HepG2 (cell line): ENCODE data around the gene MEGF11. TPM values are rescaled to one million over a fixed set of nuclear protein-coding genes. Genes with fewer than 3 reads are reported as not detected.
A peak's percentile ranks its signal among the peaks of the same experiment; 100 is the strongest.

Experiments used
- AHDC1 ChIP-seq: sonication (generic); formaldehyde crosslinking; IDR thresholded peaks from 2 replicates; pipeline ENCODE4 v1.5.1; 2020; ENCODE audit warnings: mild to moderate bottlenecking, missing genetic modification reagents, borderline replicate concordance
- CREM ChIP-seq, 2 experiments: sonication (generic) in 1 of 2; formaldehyde crosslinking in 1 of 2; IDR thresholded peaks; 2 replicates each; pipeline versions ENCODE4 v1.4.0 to v1.6.1; 2016 to 2020; ENCODE audit warnings: antibody characterized with exemption in 1 of 2, mild to moderate bottlenecking in 1 of 2, missing genetic modification reagents in 1 of 2
- GATAD2A ChIP-seq: IDR thresholded peaks from 2 replicates; pipeline ENCODE4 v1.6.1; 2016
- KLF16 ChIP-seq, 2 experiments: sonication (generic) in 1 of 2; formaldehyde crosslinking in 1 of 2; IDR thresholded peaks; 2 replicates each; pipeline versions ENCODE4 v1.6.1 to v1.8.0; 2016 to 2023; ENCODE audit warnings: missing genetic modification reagents in 2 of 2, missing compliant biosample characterization in 1 of 2
- MEF2D ChIP-seq: sonication (generic); formaldehyde crosslinking; IDR thresholded peaks from 2 replicates; pipeline ENCODE4 v1.5.1; 2020; ENCODE audit warnings: mild to moderate bottlenecking, missing genetic modification reagents
- MEIS2 ChIP-seq: sonication (generic); formaldehyde crosslinking; IDR thresholded peaks from 2 replicates; pipeline ENCODE4 v1.9.0; 2021; ENCODE audit warnings: mild to moderate bottlenecking, missing genetic modification reagents
- NCOR1 ChIP-seq: fragments of 200-600 bp; sonication (generic); IDR thresholded peaks from 2 replicates; pipeline ENCODE4 v1.7.0; 2017; ENCODE audit warnings: antibody characterized with exemption, low read length, borderline replicate concordance
- NFATC3 ChIP-seq: sonication (generic); formaldehyde crosslinking; IDR thresholded peaks from 2 replicates; pipeline ENCODE4 v1.5.1; 2020; ENCODE audit warnings: mild to moderate bottlenecking, missing genetic modification reagents
- POGZ ChIP-seq: sonication (generic); formaldehyde crosslinking; IDR thresholded peaks from 2 replicates; pipeline ENCODE4 v1.4.0; 2020; ENCODE audit warnings: mild to moderate bottlenecking, missing genetic modification reagents
- PPARG ChIP-seq: conservative IDR thresholded peaks from 2 replicates; pipeline ENCODE4 v1.6.1; 2016; ENCODE audit warnings: missing biosample characterization, missing genetic modification reagents
- SP4 ChIP-seq: sonication (generic); formaldehyde crosslinking; IDR thresholded peaks from 2 replicates; pipeline ENCODE4 v1.8.1; 2023; ENCODE audit warnings: mild to moderate bottlenecking, missing genetic modification reagents
- ZBTB8A ChIP-seq: sonication (generic); formaldehyde crosslinking; IDR thresholded peaks from 2 replicates; pipeline ENCODE4 v1.4.0; 2020; ENCODE audit warnings: mild to moderate bottlenecking, low read depth, missing genetic modification reagents, borderline replicate concordance
- ZFP82 ChIP-seq: sonication (generic); formaldehyde crosslinking; IDR thresholded peaks from 2 replicates; pipeline ENCODE4 v1.5.1; 2020; ENCODE audit warnings: mild to moderate bottlenecking, missing genetic modification reagents, borderline replicate concordance
- ZNF431 ChIP-seq: sonication (generic); formaldehyde crosslinking; IDR thresholded peaks from 2 replicates; pipeline ENCODE4 v1.9.0; 2022; ENCODE audit warnings: missing genetic modification reagents, low read depth, mild to moderate bottlenecking, borderline replicate concordance
- ZNF446 ChIP-seq: sonication (generic); formaldehyde crosslinking; IDR thresholded peaks from 2 replicates; pipeline ENCODE4 v1.5.0; 2020; ENCODE audit warnings: mild to moderate bottlenecking, missing genetic modification reagents
- ZNF703 ChIP-seq: sonication (generic); formaldehyde crosslinking; IDR thresholded peaks from 2 replicates; pipeline ENCODE4 v1.5.1; 2020; ENCODE audit warnings: missing genetic modification reagents, mild to moderate bottlenecking, moderate library complexity, borderline replicate concordance
- polyA plus RNA-seq, 8 experiments: library from polyadenylated mRNA; depleted of rRNA in 3 of 8; stranded (reverse) in 7 of 8; unstranded in 1 of 8; fragments of >200 nt; fragmentation: Illumina TruSeq in 4 of 8; extraction: Trizol in 4 of 8; gene quantifications; 2 replicates each; pipeline versions ENCODE4 v1.2.1 to v1.2.3, GENCODE V29; 2011 to 2016; ENCODE audit warnings: low read depth in 4 of 8, missing spikeins in 1 of 8, mixed read lengths in 1 of 8; ENCODE audit not compliant: insufficient read depth in 1 of 8
- total RNA-seq, 5 experiments: library from RNA; depleted of rRNA; stranded (reverse); fragments of >200 nt; fragmentation: Illumina TruSeq; extraction: Trizol; gene quantifications; 2 replicates each; pipeline ENCODE4 v1.2.3, GENCODE V29; 2016; ENCODE audit warnings: low read depth in 1 of 5
- TF ChIP-seq, protein P1 (sequence below): sonication (generic); formaldehyde crosslinking; conservative IDR thresholded peaks from 2 replicates; pipeline ENCODE4 v1.4.0; 2020; ENCODE audit warnings: missing genetic modification reagents
- TF ChIP-seq, protein P2 (sequence below): sonication (generic); formaldehyde crosslinking; IDR thresholded peaks from 2 replicates; pipeline ENCODE4 v1.4.0; 2020; ENCODE audit warnings: missing genetic modification reagents
- TF ChIP-seq, protein P3 (sequence below): sonication (generic); formaldehyde crosslinking; conservative IDR thresholded peaks from 2 replicates; pipeline ENCODE4 v1.4.0; 2020; ENCODE audit warnings: missing genetic modification reagents

The MEGF11 gene
- total and polyA plus RNA-seq, 2 of the 13 experiments (the other 11 are each of a cell fraction or from before 2014, with no cell fraction given), result not detected

DNA sequence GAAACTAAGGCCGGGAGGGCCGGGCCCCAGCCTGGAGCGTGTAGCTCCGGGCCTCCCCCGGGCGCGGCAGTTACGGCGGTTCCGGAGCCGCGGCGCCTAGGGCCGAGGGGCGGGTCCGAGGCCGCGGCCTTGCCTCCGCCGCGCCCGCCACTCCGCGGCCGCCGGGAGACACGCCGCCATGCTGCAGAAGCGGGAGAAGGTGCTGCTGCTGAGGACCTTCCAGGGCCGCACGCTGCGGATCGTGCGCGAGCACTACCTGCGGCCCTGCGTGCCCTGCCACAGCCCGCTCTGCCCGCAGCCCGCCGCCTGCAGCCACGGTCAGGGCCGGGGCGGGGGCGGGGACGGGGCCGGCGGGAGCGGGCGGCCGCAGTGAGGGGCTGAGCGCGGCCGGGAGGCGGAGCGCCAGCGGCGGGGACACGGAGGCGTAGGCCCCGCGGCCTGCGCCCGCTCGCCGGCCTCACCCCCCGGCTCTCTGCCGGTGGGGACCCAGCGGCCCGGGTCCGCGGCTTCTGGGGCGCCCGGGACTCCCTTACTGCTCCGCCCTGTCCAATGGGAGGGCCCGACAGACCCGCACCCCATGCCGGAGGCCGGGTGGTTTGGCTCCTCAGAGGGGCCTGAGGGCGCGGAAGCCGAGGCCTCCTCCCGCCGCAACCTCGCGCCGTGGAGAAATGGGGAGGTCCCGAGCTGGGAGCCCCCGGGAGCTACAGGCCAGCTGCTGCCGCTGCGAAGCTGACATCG is 40.0 kb upstream of the MEGF11 start, which contains the start of gene DIS3L (continued):
- 0 out of 2 replicates have a peak, but pooled peaks have one; percentile 13 for TF ChIP-seq MEIS2 (CRISPR knock-in tag)
- TF ChIP-seq CREM (IDR thresholded peaks at IDR 0.05), result no peak
- no peak for TF ChIP-seq CREM (CRISPR knock-in tag; IDR thresholded peaks at IDR 0.05)
- peak in 1 of 2 experiments; percentile 74; a peak in 2 of 4 replicates for TF ChIP-seq KLF16 (CRISPR knock-in tag; IDR thresholded peaks at IDR 0.05)
- peak; percentile 51; the same call in 1 of the 2 replicates for TF ChIP-seq ZNF446
- TF ChIP-seq, protein P1, sequence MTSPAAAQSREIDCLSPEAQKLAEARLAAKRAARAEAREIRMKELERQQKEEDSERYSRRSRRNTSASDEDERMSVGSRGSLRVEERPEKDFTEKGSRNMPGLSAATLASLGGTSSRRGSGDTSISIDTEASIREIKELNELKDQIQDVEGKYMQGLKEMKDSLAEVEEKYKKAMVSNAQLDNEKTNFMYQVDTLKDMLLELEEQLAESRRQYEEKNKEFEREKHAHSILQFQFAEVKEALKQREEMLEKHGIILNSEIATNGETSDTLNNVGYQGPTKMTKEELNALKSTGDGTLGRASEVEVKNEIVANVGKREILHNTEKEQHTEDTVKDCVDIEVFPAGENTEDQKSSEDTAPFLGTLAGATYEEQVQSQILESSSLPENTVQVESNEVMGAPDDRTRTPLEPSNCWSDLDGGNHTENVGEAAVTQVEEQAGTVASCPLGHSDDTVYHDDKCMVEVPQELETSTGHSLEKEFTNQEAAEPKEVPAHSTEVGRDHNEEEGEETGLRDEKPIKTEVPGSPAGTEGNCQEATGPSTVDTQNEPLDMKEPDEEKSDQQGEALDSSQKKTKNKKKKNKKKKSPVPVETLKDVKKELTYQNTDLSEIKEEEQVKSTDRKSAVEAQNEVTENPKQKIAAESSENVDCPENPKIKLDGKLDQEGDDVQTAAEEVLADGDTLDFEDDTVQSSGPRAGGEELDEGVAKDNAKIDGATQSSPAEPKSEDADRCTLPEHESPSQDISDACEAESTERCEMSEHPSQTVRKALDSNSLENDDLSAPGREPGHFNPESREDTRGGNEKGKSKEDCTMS, result no peak
- no peak for TF ChIP-seq PPARG (CRISPR knock-in tag)
- TF ChIP-seq AHDC1, result no peak
- 0 out of 2 replicates have a peak, but pooled peaks have one; percentile 30 for TF ChIP-seq ZNF431 (CRISPR knock-in tag)
- no peak for TF ChIP-seq NFATC3 (CRISPR knock-in tag)
- no peak for TF ChIP-seq NCOR1
- TF ChIP-seq ZBTB8A, result no peak
- TF ChIP-seq ZFP82, result peak; percentile 69; the same call in 1 of the 2 replicates
- TF ChIP-seq SP4 (CRISPR knock-in tag), result peak; percentile 62
- TF ChIP-seq POGZ (CRISPR knock-in tag), result no peak
- TF ChIP-seq MEF2D (CRISPR knock-in tag), result no peak
- TF ChIP-seq, protein P2, sequence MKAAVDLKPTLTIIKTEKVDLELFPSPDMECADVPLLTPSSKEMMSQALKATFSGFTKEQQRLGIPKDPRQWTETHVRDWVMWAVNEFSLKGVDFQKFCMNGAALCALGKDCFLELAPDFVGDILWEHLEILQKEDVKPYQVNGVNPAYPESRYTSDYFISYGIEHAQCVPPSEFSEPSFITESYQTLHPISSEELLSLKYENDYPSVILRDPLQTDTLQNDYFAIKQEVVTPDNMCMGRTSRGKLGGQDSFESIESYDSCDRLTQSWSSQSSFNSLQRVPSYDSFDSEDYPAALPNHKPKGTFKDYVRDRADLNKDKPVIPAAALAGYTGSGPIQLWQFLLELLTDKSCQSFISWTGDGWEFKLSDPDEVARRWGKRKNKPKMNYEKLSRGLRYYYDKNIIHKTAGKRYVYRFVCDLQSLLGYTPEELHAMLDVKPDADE (CRISPR knock-in tag), result no peak
- TF ChIP-seq ZNF703 (CRISPR knock-in tag), result no peak
- TF ChIP-seq, protein P3, sequence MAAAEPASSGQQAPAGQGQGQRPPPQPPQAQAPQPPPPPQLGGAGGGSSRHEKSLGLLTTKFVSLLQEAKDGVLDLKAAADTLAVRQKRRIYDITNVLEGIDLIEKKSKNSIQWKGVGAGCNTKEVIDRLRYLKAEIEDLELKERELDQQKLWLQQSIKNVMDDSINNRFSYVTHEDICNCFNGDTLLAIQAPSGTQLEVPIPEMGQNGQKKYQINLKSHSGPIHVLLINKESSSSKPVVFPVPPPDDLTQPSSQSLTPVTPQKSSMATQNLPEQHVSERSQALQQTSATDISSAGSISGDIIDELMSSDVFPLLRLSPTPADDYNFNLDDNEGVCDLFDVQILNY (CRISPR knock-in tag), result 0 out of 2 replicates have a peak, but pooled peaks have one; percentile 49
- TF ChIP-seq GATAD2A (CRISPR knock-in tag), result no peak
